OCI-LY1 (cell line): ENCODE measurements around the gene POU6F2.

Experiments
- H2AFZ ChIP-seq: fragments of 200-600 bp; sonication (generic), shearing (Covaris generic); 2 replicates; pipeline ENCODE4 v1.6.0; 2014; ENCODE audit warnings: antibody characterized with exemption, mild to moderate bottlenecking, low read length
- H3F3A ChIP-seq: fragments of 200-600 bp; sonication (generic), shearing (Covaris generic); 2 replicates; pipeline ENCODE4 v1.6.0; 2014; ENCODE audit warnings: mild to moderate bottlenecking, antibody characterized with exemption, low read length, moderate library complexity; ENCODE audit not compliant: insufficient read depth
- H3K27ac ChIP-seq: fragments of 200-600 bp; sonication (generic); 2 replicates; pipeline ENCODE4 v1.5.1; 2014; ENCODE audit warnings: low read length, mixed run types, mild to moderate bottlenecking, low read depth; ENCODE audit not compliant: poor library complexity, severe bottlenecking
- H3K27me3 ChIP-seq: fragments of 200-600 bp; sonication (generic); 2 replicates; pipeline ENCODE4 v1.6.0; 2014; ENCODE audit warnings: antibody characterized with exemption, mild to moderate bottlenecking, low read length, moderate library complexity; ENCODE audit not compliant: insufficient read depth
- H3K36me3 ChIP-seq: fragments of 200-600 bp; sonication (generic); 2 replicates; pipeline ENCODE4 v1.6.1; 2014; ENCODE audit warnings: mild to moderate bottlenecking, antibody characterized with exemption, low read length, moderate library complexity, mixed read lengths; ENCODE audit not compliant: insufficient read depth
- H3K4me1 ChIP-seq: fragments of 200-600 bp; sonication (generic); 2 replicates; pipeline ENCODE4 v1.5.1; 2014; ENCODE audit warnings: mild to moderate bottlenecking, low read length, moderate library complexity; ENCODE audit not compliant: insufficient read depth, severe bottlenecking
- H3K4me2 ChIP-seq: fragments of 200-600 bp; sonication (generic), shearing (Covaris generic); 2 replicates; pipeline ENCODE4 v1.6.1; 2014; ENCODE audit warnings: low read length
- H3K4me3 ChIP-seq: fragments of 200-600 bp; sonication (generic); 2 replicates; pipeline ENCODE4 v1.5.1; 2014; ENCODE audit warnings: low read length, low read depth, mild to moderate bottlenecking, mixed read lengths; ENCODE audit not compliant: poor library complexity, severe bottlenecking
- H3K79me2 ChIP-seq: fragments of 200-600 bp; shearing (Covaris generic); 2 replicates; pipeline ENCODE4 v1.6.1; 2016; ENCODE audit warnings: mixed run types, low read length, mixed read lengths; ENCODE audit not compliant: insufficient read depth
- H3K9ac ChIP-seq: fragments of 200-600 bp; sonication (generic), shearing (Covaris generic); 2 replicates; pipeline ENCODE4 v1.6.1; 2014; ENCODE audit warnings: mild to moderate bottlenecking, low read length, mixed read lengths
- H3K9me2 ChIP-seq: fragments of 200-600 bp; sonication (generic), shearing (Covaris generic); 2 replicates; pipeline ENCODE4 v1.6.1; 2014; ENCODE audit warnings: low read depth, mild to moderate bottlenecking, low read length, mixed read lengths
- H3K9me3 ChIP-seq: fragments of 200-600 bp; shearing (Covaris generic); 2 replicates; pipeline ENCODE4 v1.6.1; 2014; ENCODE audit warnings: low read length, mixed read lengths
- H4K20me1 ChIP-seq: fragments of 200-600 bp; sonication (generic), shearing (Covaris generic); 2 replicates; pipeline ENCODE4 v1.6.0; 2016; ENCODE audit warnings: mild to moderate bottlenecking, low read length; ENCODE audit not compliant: insufficient read depth
- EZH2 ChIP-seq: fragments of 200-600 bp; sonication (generic), shearing (Covaris generic); IDR thresholded peaks from 2 replicates; pipeline ENCODE4 v1.8.0; 2017; ENCODE audit warnings: borderline replicate concordance, mixed run types, mild to moderate bottlenecking, antibody characterized with exemption, low read length, moderate library complexity, mixed read lengths
- TF ChIP-seq, protein P1 (sequence below): fragments of 200-600 bp; sonication (generic), shearing (Covaris generic); IDR thresholded peaks from 2 replicates; pipeline ENCODE4 v1.5.1; 2017; ENCODE audit warnings: mild to moderate bottlenecking, antibody characterized with exemption, low read length, moderate library complexity, mixed read lengths

The POU6F2 gene

DNA sequence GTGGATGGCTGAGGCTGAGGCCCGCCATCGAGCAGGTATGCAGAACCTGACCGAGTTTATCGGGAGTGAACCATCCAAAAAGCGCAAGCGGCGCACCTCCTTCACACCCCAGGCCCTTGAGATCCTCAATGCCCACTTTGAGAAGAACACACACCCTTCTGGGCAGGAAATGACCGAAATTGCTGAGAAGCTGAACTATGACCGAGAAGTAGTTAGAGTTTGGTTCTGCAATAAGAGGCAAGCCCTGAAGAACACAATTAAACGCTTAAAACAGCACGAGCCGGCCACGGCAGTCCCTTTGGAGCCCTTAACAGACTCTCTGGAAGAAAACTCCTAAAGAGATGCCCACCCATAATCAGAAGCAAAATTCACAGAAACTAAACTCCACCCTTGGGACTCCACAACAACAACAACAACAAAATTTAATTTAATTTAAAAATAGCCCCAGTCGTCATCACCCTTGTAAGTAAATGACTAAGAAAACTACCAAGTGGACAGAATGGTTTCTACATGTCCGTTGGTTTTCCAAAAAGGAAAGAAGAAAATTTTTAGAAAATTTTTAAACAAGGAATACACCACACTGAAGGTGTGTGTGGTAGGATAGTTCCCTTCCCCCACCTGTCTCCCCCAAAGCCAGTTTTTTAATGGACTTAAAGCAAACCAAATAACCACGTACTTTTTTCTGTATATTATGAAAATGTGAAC, 486.8 kb downstream of the POU6F2 start:
- H3K27ac ChIP-seq, result no peak overlapping the region
- peaks cover under 1% of the 10 kb centered on the region; the same call in 1 of the 2 replicates for H3K27me3 ChIP-seq
- TF ChIP-seq EZH2, result no peak
- TF ChIP-seq, protein P1, sequence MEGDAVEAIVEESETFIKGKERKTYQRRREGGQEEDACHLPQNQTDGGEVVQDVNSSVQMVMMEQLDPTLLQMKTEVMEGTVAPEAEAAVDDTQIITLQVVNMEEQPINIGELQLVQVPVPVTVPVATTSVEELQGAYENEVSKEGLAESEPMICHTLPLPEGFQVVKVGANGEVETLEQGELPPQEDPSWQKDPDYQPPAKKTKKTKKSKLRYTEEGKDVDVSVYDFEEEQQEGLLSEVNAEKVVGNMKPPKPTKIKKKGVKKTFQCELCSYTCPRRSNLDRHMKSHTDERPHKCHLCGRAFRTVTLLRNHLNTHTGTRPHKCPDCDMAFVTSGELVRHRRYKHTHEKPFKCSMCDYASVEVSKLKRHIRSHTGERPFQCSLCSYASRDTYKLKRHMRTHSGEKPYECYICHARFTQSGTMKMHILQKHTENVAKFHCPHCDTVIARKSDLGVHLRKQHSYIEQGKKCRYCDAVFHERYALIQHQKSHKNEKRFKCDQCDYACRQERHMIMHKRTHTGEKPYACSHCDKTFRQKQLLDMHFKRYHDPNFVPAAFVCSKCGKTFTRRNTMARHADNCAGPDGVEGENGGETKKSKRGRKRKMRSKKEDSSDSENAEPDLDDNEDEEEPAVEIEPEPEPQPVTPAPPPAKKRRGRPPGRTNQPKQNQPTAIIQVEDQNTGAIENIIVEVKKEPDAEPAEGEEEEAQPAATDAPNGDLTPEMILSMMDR, result no peak
- H3K4me2 ChIP-seq, result no peak overlapping the region
- no peaks in the 10 kb centered on the region for H3K36me3 ChIP-seq
- no peak overlapping the region for H3K4me3 ChIP-seq
- H3F3A ChIP-seq, result no peaks in the 10 kb centered on the region
- H3K9me3 ChIP-seq, result no peaks in the 10 kb centered on the region
- no peaks in the 10 kb centered on the region for H4K20me1 ChIP-seq
- no peaks in the 10 kb centered on the region for H3K9me2 ChIP-seq
- H3K4me1 ChIP-seq, result no peaks in the 10 kb centered on the region
- no peaks in the 10 kb centered on the region for H3K79me2 ChIP-seq
- H2AFZ ChIP-seq, result no peak overlapping the region
- no peak overlapping the region for H3K9ac ChIP-seq

- no peaks in the 10 kb centered on the region for H3K9me2 ChIP-seq
- H3K36me3 ChIP-seq, result no peaks in the 10 kb centered on the region
- no peak overlapping the region for H3K4me2 ChIP-seq
- no peaks in the 10 kb centered on the region for H3F3A ChIP-seq
- TF ChIP-seq, protein P1, result peak; percentile 92
- TF ChIP-seq EZH2, result no peak
- no peak overlapping the region for H3K27ac ChIP-seq
- H3K27me3 ChIP-seq, result no peaks in the 10 kb centered on the region; the same call in 1 of the 2 replicates
- H4K20me1 ChIP-seq, result no peaks in the 10 kb centered on the region
- no peak overlapping the region for H3K4me3 ChIP-seq
- H3K79me2 ChIP-seq, result no peaks in the 10 kb centered on the region
- H3K4me1 ChIP-seq, result no peaks in the 10 kb centered on the region
- no peak overlapping the region for H3K9ac ChIP-seq
- no peaks in the 10 kb centered on the region for H3K9me3 ChIP-seq
- no peak overlapping the region for H2AFZ ChIP-seq
Measured at GRCh38 chr7:39465055-39465929, 487.6 kb downstream of the POU6F2 start.

GRCh38 chr7:39468261-39468660, 490.6 kb downstream of the POU6F2 start:
- H3K9me2 ChIP-seq, result no peaks in the 10 kb centered on the region
- H3K4me2 ChIP-seq, result no peak overlapping the region
- no peaks in the 10 kb centered on the region for H3K36me3 ChIP-seq
- H3K4me3 ChIP-seq, result no peak overlapping the region
- no peaks in the 10 kb centered on the region for H4K20me1 ChIP-seq
- H3K27ac ChIP-seq, result no peak overlapping the region
- no peak overlapping the region for H3K9ac ChIP-seq
- TF ChIP-seq EZH2, result no peak
- TF ChIP-seq, protein P1, result no peak
- no peaks in the 10 kb centered on the region for H3K79me2 ChIP-seq
- no peaks in the 10 kb centered on the region; the same call in 1 of the 2 replicates for H3K27me3 ChIP-seq
- H2AFZ ChIP-seq, result no peak overlapping the region
- H3F3A ChIP-seq, result no peaks in the 10 kb centered on the region
- no peaks in the 10 kb centered on the region for H3K9me3 ChIP-seq
- H3K4me1 ChIP-seq, result no peaks in the 10 kb centered on the region
